Endothelial cell (in vitro differentiated cells): ENCODE measurements around the gene SIL1. TPM values are rescaled to one million over a fixed set of nuclear protein-coding genes. Genes with fewer than 3 reads are reported as not detected.
"Not testable (repeated sequence)": the region's sequence is repeated elsewhere in the genome, so short reads cannot be mapped to it uniquely, and the experiment has no call there.

Experiments used
- DNase-seq: peaks from one replicate; pipeline ENCODE4 v3.0.0; 2021; ENCODE audit warnings: low spot score
- H3K27ac Mint-ChIP-seq: one replicate; pipeline ENCODE4 v1.8.0; 2021; ENCODE audit warnings: mixed read lengths, inconsistent platforms; ENCODE audit not compliant: unreplicated experiment
- H3K27me3 Mint-ChIP-seq: one replicate; pipeline ENCODE4 v1.8.0; 2021; ENCODE audit warnings: mild to moderate bottlenecking, moderate library complexity, mixed read lengths, inconsistent platforms; ENCODE audit not compliant: unreplicated experiment
- H3K36me3 Mint-ChIP-seq: one replicate; pipeline ENCODE4 v1.8.0; 2021; ENCODE audit warnings: mild to moderate bottlenecking, low read depth, mixed read lengths, inconsistent platforms; ENCODE audit not compliant: unreplicated experiment
- H3K4me1 Mint-ChIP-seq: one replicate; pipeline ENCODE4 v1.8.0; 2021; ENCODE audit warnings: mild to moderate bottlenecking, mixed read lengths, inconsistent platforms; ENCODE audit not compliant: unreplicated experiment
- H3K4me3 Mint-ChIP-seq: one replicate; pipeline ENCODE4 v1.8.0; 2021; ENCODE audit warnings: mild to moderate bottlenecking, mixed read lengths, inconsistent platforms; ENCODE audit not compliant: unreplicated experiment
- H3K9me3 Mint-ChIP-seq: one replicate; pipeline ENCODE4 v1.8.0; 2021; ENCODE audit warnings: mixed read lengths, inconsistent platforms; ENCODE audit not compliant: unreplicated experiment
- total RNA-seq: library from RNA; stranded (reverse); fragmentation: NEBNext Ultra II Directional; extraction: Animal tissue kit (Norgen Biotek cat#: 25700); gene quantifications from one replicate; pipeline ENCODE4 v1.2.1, GENCODE V29; 2021; ENCODE audit not compliant: unreplicated experiment
- TF ChIP-seq, protein P1 (sequence below): fragments of 200-600 bp; sonication (generic); IDR thresholded peaks from one replicate; pipeline ENCODE4 v1.5.0; 2021; ENCODE audit warnings: antibody characterized with exemption; ENCODE audit not compliant: unreplicated experiment

The SIL1 gene
- total RNA-seq, 1 donor from 2014 or later, result 35.6 TPM

DNA sequence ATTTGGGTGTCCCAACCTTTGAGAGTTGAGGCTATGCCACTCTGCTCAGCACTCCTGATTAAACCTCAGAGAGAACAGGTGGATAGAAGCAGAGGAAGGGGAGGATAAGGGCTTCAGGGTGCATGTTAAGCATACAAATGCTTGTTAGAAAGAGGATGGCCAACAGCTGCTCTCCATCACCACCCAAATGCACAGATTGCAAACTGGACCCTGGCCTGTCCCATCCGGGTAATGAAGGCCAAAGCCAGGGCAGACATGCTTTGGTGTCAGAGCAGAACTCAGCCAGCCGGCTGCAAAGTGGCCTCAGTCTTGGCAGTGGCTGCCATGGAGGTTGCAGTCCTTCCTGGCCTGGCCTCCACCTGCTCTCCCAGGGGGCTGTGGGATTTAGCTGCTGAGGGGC, 84.3 kb downstream of the SIL1 start:
- Mint-ChIP-seq H3K4me1 (peaks cover 11% of the 10 kb centered on the region), H3K27ac (no peak overlapping the region), H3K27me3 (peaks cover 3% of the 10 kb centered on the region), H3K4me3 (no peak overlapping the region), H3K36me3 (peaks cover 29% of the 10 kb centered on the region), H3K9me3 (no peaks in the 10 kb centered on the region)
- DNase-seq, result no peak
- TF ChIP-seq, protein P1, sequence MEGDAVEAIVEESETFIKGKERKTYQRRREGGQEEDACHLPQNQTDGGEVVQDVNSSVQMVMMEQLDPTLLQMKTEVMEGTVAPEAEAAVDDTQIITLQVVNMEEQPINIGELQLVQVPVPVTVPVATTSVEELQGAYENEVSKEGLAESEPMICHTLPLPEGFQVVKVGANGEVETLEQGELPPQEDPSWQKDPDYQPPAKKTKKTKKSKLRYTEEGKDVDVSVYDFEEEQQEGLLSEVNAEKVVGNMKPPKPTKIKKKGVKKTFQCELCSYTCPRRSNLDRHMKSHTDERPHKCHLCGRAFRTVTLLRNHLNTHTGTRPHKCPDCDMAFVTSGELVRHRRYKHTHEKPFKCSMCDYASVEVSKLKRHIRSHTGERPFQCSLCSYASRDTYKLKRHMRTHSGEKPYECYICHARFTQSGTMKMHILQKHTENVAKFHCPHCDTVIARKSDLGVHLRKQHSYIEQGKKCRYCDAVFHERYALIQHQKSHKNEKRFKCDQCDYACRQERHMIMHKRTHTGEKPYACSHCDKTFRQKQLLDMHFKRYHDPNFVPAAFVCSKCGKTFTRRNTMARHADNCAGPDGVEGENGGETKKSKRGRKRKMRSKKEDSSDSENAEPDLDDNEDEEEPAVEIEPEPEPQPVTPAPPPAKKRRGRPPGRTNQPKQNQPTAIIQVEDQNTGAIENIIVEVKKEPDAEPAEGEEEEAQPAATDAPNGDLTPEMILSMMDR, result no peak

- not testable (repeated sequence) for H3K27ac Mint-ChIP-seq, DNase-seq
- H3K36me3 Mint-ChIP-seq, result peaks cover 20% of the 10 kb centered on the region
Observed at GRCh38 chr5:139112362-139112761, 85.8 kb downstream of the SIL1 start.

DNA sequence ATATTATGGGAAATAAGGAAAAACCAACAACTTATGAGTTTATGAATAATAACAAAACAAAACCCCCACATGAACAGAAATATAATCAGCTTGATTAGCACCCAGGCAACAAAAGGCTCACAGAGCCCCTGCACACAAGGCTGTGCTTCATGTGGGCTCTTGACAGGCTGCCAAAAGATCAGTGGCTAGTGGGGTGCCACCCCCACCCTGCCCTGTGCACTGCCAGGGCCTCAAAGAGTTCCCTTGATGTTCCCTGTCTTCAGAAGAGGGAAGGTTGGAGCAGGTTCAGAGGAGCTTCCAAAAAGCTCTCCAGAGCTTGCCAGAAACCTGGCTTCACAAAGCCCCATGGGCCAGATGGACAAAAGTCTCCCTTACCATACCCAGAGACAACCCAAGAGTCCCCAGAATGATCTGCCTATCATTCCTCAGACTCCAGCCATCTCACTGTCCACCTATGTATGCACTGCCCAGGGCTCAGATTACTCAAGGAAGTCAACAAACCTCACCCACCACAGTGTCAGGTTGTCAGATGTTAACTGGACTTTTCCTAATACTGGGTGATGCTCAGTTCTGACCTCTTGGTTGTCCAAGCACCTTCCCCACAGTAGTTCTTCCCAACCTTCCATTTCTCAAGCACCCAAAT, 87.5 kb downstream of the SIL1 start:
- Mint-ChIP-seq H3K36me3 (peaks cover 20% of the 10 kb centered on the region), H3K27me3 (peaks cover 3% of the 10 kb centered on the region), H3K27ac (no peak overlapping the region), H3K4me3 (no peak overlapping the region), H3K9me3 (no peaks in the 10 kb centered on the region), H3K4me1 (peaks cover 18% of the 10 kb centered on the region)
- DNase-seq, result no peak
- TF ChIP-seq, protein P1, result no peak

More at GRCh38 chr5:139112362-139112761, 85.8 kb downstream of the SIL1 start:
- not testable (repeated sequence) for H3K27me3 Mint-ChIP-seq, H3K4me3 Mint-ChIP-seq, H3K9me3 Mint-ChIP-seq
- H3K4me1 Mint-ChIP-seq, result peaks cover 18% of the 10 kb centered on the region

GRCh38 chr5:139108063-139108824, 89.9 kb downstream of the SIL1 start:
- TF ChIP-seq, protein P1, result no peak

DNA sequence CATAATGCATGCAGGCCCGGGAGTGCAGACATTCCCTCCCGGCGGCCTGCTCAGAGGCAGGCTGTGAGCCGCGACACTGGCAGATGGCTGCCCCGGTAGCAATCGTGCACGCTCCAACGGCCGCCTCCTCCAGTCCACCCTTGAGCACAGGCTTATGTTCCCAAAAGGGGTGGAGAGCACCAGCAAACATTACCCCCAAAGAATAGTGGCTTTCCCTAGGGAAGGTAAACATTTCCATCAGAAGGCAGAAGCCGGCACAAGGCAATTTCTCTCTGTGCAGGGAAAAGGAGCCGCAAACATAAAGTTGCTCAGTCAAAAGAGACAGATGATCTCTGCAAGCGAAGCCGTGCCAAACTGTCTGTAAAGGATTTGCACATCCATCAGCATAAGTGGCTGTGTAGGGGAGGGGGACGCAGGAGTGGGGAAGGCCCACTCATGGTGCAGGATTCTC, 92.5 kb downstream of the SIL1 start:
- Mint-ChIP-seq H3K27ac (no peak overlapping the region), H3K9me3 (no peaks in the 10 kb centered on the region), H3K4me1 (peaks cover 27% of the 10 kb centered on the region), H3K4me3 (no peak overlapping the region), H3K36me3 (no peaks in the 10 kb centered on the region), H3K27me3 (no peaks in the 10 kb centered on the region)
- TF ChIP-seq, protein P1, result no peak
- no peak for DNase-seq

More at GRCh38 chr5:139108063-139108824, 89.9 kb downstream of the SIL1 start:
- H3K9me3 Mint-ChIP-seq, result no peaks in the 10 kb centered on the region
- no peak overlapping the region for H3K27ac Mint-ChIP-seq
- no peak overlapping the region for H3K4me3 Mint-ChIP-seq
- no peak for DNase-seq
- H3K36me3 Mint-ChIP-seq, result peaks cover 8% of the 10 kb centered on the region
- peaks cover 3% of the 10 kb centered on the region for H3K27me3 Mint-ChIP-seq
- H3K4me1 Mint-ChIP-seq, result peaks cover 23% of the 10 kb centered on the region
